Vein endothelial cell (primary cell): ENCODE data around the gene KPNA5. TPM values are rescaled to one million over a fixed set of nuclear protein-coding genes. Genes with fewer than 3 reads are reported as not detected.

Experiments
- total RNA-seq: library from RNA; depleted of rRNA; stranded (reverse); fragments of >200 nt; gene quantifications from 2 replicates; pipeline ENCODE4 v1.2.3, GENCODE V29; 2012

Gene KPNA5
- total RNA-seq = 7.5 and 10.7 TPM in 2 replicates

DNA sequence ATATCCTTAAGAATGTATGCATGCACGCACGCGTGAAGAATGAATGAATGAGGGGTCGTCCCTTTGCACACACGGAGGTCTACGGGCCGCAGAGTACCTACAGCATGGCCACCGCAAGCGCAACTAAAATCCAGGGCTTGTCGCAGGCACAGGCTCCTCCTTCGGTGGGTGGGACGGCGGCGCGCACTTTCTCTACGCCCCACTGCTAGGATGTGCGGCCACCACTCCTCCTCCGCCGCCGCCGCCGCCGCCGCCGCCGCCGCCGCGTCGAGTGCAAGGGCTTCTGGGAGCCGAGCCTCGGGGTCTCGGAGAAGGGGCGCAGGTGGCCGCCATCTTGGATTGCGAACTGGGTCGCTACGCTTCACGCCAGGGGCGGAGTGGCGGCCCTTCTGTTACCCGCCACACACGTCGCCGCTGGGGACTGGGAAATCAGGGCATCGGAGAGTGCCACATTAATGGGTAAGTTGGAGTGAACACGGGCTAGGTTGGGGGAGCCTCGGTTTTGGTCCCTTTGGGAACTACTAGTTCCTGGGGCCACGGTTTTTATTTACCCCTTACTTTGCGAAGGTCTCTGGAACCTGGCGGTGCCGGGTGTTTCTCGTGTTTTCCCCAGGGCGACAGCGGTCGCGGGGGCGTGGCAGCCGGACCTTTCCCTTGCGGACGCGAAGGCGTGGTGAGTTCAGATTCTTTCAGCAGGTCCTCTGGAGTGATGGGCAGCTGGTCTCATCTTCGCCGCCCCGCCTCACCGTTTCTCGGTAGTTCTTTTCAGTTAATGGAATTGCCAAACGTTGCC, at the start of gene KPNA5:
Gene KPNA5, plus strand, starts transcription at position 332 of the 793 bp plus-strand sequence. Its CDS starts 124 bp downstream, at position 456.

DNA sequence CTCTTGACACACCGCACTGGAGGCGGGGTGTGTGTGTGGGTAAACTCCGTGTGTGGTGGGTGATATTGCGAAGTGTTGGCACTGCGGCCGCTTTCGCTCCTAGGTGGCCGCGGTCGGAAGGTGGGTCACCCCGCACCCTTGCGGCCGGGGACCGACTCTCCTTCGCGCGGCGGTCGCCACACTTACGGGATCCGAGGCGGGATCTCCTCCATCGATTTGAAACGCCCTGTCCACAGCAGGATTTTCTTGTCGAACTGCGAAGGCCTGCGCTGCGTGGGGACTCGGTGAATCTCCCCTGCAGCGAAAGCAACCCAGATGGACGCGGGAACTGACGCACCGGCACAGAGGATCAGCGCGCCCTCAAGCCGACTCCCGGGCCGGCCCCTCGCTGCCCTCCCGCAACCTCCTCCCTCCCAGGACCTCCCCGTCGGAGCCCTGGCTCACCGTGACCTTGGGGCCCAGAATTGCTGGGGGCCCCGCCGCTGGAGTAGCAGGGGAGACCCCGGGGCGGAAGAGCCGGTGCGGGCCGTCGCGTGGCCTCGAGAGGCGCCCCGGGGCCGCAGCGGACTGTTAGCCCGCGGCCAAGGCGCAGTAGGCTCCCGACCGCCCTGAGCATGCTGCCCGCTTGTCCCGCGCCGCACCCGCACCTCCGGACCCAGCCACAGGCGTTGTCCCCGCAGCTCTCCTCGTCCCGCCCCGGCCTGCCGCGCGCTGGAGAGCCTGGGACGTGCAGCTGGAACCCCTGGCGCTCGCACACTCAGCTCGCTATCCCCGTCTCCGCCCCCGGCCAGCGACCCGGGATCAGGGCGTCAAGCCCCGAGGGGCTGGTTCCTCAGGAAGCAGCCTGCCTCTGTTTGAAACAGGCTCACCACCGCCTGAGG, 84.2 kb downstream of the KPNA5 start, which contains the start of gene FAM162B:
Gene FAM162B, minus strand, starts transcription at position 759 of the 881 bp plus-strand sequence. Its CDS starts 143 bp downstream, at position 616.

Other genes starting within 250 kb of the KPNA5 start
- gene CALHM6, start 219.8 kb upstream of the KPNA5 start, total RNA-seq = 0.33 and 0.48 TPM in 2 replicates
- 7.2 and 7.8 TPM in 2 replicates for gene CALHM5, start 169.6 kb upstream of the KPNA5 start, total RNA-seq
- gene TRAPPC3L, start 135.5 kb upstream of the KPNA5 start, total RNA-seq = 0.33 TPM in 1 of 2 replicates, not detected in the other
- gene CALHM4, start 127.5 kb upstream of the KPNA5 start, total RNA-seq = 0.33 and 0.38 TPM in 2 replicates
- 27.8 and 40.6 TPM in 2 replicates for gene RWDD1, start 109.7 kb upstream of the KPNA5 start, total RNA-seq
- 0.19 and 0.33 TPM in 2 replicates for gene RSPH4A, start 64.7 kb upstream of the KPNA5 start, total RNA-seq
- 12.4 and 15.7 TPM in 2 replicates for gene ZUP1, start 12.4 kb upstream of the KPNA5 start, total RNA-seq
- 0.33 TPM in 1 of 2 replicates, not detected in the other for gene FAM162B, start 84.5 kb downstream of the KPNA5 start, total RNA-seq
- not detected in 2 replicates for gene GPRC6A, start 147.9 kb downstream of the KPNA5 start, total RNA-seq
- not detected in 2 replicates for gene RFX6, start 196.0 kb downstream of the KPNA5 start, total RNA-seq